GM23248 (cell line): Measurements from ENCODE around the gene ZNG1A. TPM values are rescaled to one million over a fixed set of nuclear protein-coding genes. Genes with fewer than 3 reads are reported as not detected.
"Not testable (repeated sequence)": the region's sequence is repeated elsewhere in the genome, so short reads cannot be mapped to it uniquely, and the experiment has no call there.

Source experiments
- DNase-seq: peaks from one replicate; pipeline ENCODE4 v3.0.0-alpha.2; 2015
- H2AFZ ChIP-seq: fragments of 200-600 bp; sonication (generic); 2 replicates; pipeline ENCODE4 v1.6.1; 2016; ENCODE audit warnings: antibody characterized with exemption
- H3F3A ChIP-seq: fragments of 200-600 bp; sonication (generic); 2 replicates; pipeline ENCODE4 v1.6.1; 2016; ENCODE audit warnings: mild to moderate bottlenecking, antibody characterized with exemption, mixed run types; ENCODE audit not compliant: insufficient read depth
- H3K27ac ChIP-seq: fragments of 200-600 bp; sonication (generic); 2 replicates; pipeline ENCODE4 v1.5.1; 2016; ENCODE audit warnings: mild to moderate bottlenecking
- H3K27me3 ChIP-seq: fragments of 200-600 bp; sonication (generic); replicated peaks from 2 replicates; pipeline ENCODE4 v1.6.1; 2016; ENCODE audit warnings: mild to moderate bottlenecking; ENCODE audit not compliant: insufficient read depth
- H3K36me3 ChIP-seq: fragments of 200-600 bp; sonication (generic); 2 replicates; pipeline ENCODE4 v1.6.1; 2016; ENCODE audit warnings: low read depth, mild to moderate bottlenecking
- H3K4me1 ChIP-seq: fragments of 200-600 bp; sonication (generic); 2 replicates; pipeline ENCODE4 v1.6.1; 2016; ENCODE audit warnings: mild to moderate bottlenecking; ENCODE audit not compliant: insufficient read depth
- H3K4me2 ChIP-seq: fragments of 200-600 bp; sonication (generic); one replicate; pipeline ENCODE4 v1.6.1; 2016; ENCODE audit warnings: mild to moderate bottlenecking; ENCODE audit not compliant: unreplicated experiment
- H3K4me3 ChIP-seq: fragments of 200-600 bp; sonication (generic); 2 replicates; pipeline ENCODE4 v1.5.1; 2016; ENCODE audit warnings: mild to moderate bottlenecking
- H3K79me2 ChIP-seq: fragments of 200-600 bp; sonication (generic); 2 replicates; pipeline ENCODE4 v1.6.1; 2016; ENCODE audit warnings: mild to moderate bottlenecking; ENCODE audit not compliant: insufficient read depth
- H3K9ac ChIP-seq: fragments of 200-600 bp; sonication (generic); 2 replicates; pipeline ENCODE4 v1.6.1; 2016; ENCODE audit warnings: mild to moderate bottlenecking
- H3K9me2 ChIP-seq: fragments of 200-600 bp; sonication (generic); 2 replicates; pipeline ENCODE4 v1.6.1; 2016; ENCODE audit warnings: mixed run types, mild to moderate bottlenecking, moderate library complexity; ENCODE audit not compliant: insufficient read depth
- H3K9me3 ChIP-seq: fragments of 200-600 bp; sonication (generic); one replicate; pipeline ENCODE4 v1.6.1; 2017; ENCODE audit warnings: low read depth
- H4K20me1 ChIP-seq: fragments of 200-600 bp; sonication (generic); 2 replicates; pipeline ENCODE4 v1.6.0; 2016; ENCODE audit not compliant: insufficient read depth
- WGBS, 2 experiments: methylation state at CpG; one replicate each; pipeline ENCODE4 v1.1.6; 2015 to 2017; ENCODE audit warnings: low lambda C conversion rate in 2 of 2, low coverage in 1 of 2; ENCODE audit errors: missing lambda C conversion rate in 2 of 2; 5-methylcytosine and 5-hydroxymethylcytosine counted together
- in situ Hi-C: fragments of 300-500 bp; cut with MboI; formaldehyde crosslinking; loops from 2 replicates; pipeline ENCODE4 v1.15.0; 2020
- polyA plus RNA-seq: library from polyadenylated mRNA; unstranded; fragments of >200 nt; fragmentation: Nextera tagmentation; extraction: Ambion mirVana; gene quantifications from 2 replicates; pipeline ENCODE4 v1.2.1, GENCODE V29; 2016
- total RNA-seq: library from RNA; depleted of rRNA; stranded (reverse); fragments of >200 nt; shearing (Covaris generic); gene quantifications from 2 replicates; pipeline ENCODE4 v1.2.3, GENCODE V29; 2014

Gene ZNG1A
- total and polyA plus RNA-seq, 2 experiments from 2014 or later: 34.4 to 79.8 TPM

GRCh38 chr9:105991-106390, 72.9 kb downstream of the ZNG1A start:
- H3K36me3 ChIP-seq, H2AFZ ChIP-seq, in situ Hi-C loops, H3K9ac ChIP-seq, H3K4me1 ChIP-seq, H3K27ac ChIP-seq, H3K4me2 ChIP-seq, DNase-seq, H3K9me2 ChIP-seq, H3K4me3 ChIP-seq, H3K9me3 ChIP-seq, H3F3A ChIP-seq, H3K79me2 ChIP-seq, H4K20me1 ChIP-seq: not testable (repeated sequence)
- WGBS, 2 experiments: 73 to 74% methylated on average over 8 of the region's 8 CpGs
- peaks cover 14% of the 10 kb centered on the region for H3K27me3 ChIP-seq

- H2AFZ ChIP-seq, H3K4me3 ChIP-seq, H3K9ac ChIP-seq, H3K4me1 ChIP-seq, H3K9me2 ChIP-seq, H3K27ac ChIP-seq, H3K27me3 ChIP-seq, H4K20me1 ChIP-seq, H3K36me3 ChIP-seq, in situ Hi-C loops, H3K4me2 ChIP-seq, H3F3A ChIP-seq, DNase-seq, H3K9me3 ChIP-seq, H3K79me2 ChIP-seq: not testable (repeated sequence)
- 68 to 76% methylated on average over 9 of the region's 9 CpGs for WGBS, 2 experiments
Measured at GRCh38 chr9:100430-100829, 78.4 kb downstream of the ZNG1A start.

- H3F3A ChIP-seq, H3K36me3 ChIP-seq, H3K4me3 ChIP-seq, H3K4me1 ChIP-seq, in situ Hi-C loops, H3K27me3 ChIP-seq, H4K20me1 ChIP-seq, H2AFZ ChIP-seq, H3K9me2 ChIP-seq, H3K27ac ChIP-seq, DNase-seq, H3K79me2 ChIP-seq, H3K9me3 ChIP-seq, H3K4me2 ChIP-seq, H3K9ac ChIP-seq: not testable (repeated sequence)
- 56 to 69% methylated on average over 6 of the region's 6 CpGs for WGBS, 2 experiments
Measured at GRCh38 chr9:99867-100266, 79.0 kb downstream of the ZNG1A start.

- H3K27ac ChIP-seq, H3K9me2 ChIP-seq, DNase-seq, H2AFZ ChIP-seq, H3K36me3 ChIP-seq, H3K27me3 ChIP-seq, H3F3A ChIP-seq, H3K4me2 ChIP-seq, H3K9ac ChIP-seq, in situ Hi-C loops, H3K9me3 ChIP-seq, H3K4me1 ChIP-seq, H3K4me3 ChIP-seq, H3K79me2 ChIP-seq, H4K20me1 ChIP-seq: not testable (repeated sequence)
- WGBS, 2 experiments: 25 to 32% methylated on average over 3 of the region's 3 CpGs
Measured at GRCh38 chr9:98775-99174, 80.1 kb downstream of the ZNG1A start.

GRCh38 chr9:94992-95391, 83.9 kb downstream of the ZNG1A start:
- H3K4me1 ChIP-seq, H3K36me3 ChIP-seq, H3K9me2 ChIP-seq, H3K27ac ChIP-seq, H3K27me3 ChIP-seq, H3K79me2 ChIP-seq, H3F3A ChIP-seq, in situ Hi-C loops, H3K4me3 ChIP-seq, H4K20me1 ChIP-seq, H3K4me2 ChIP-seq, H3K9me3 ChIP-seq, H3K9ac ChIP-seq, H2AFZ ChIP-seq, DNase-seq: not testable (repeated sequence)
- WGBS, 2 experiments: 47 to 66% methylated on average over 4 of the region's 4 CpGs

GRCh38 chr9:94323-94722, 84.5 kb downstream of the ZNG1A start:
- DNase-seq, H3K79me2 ChIP-seq, H4K20me1 ChIP-seq, H3F3A ChIP-seq, H3K9me2 ChIP-seq, H3K9me3 ChIP-seq, H3K27ac ChIP-seq, H3K4me2 ChIP-seq, in situ Hi-C loops, H3K9ac ChIP-seq, H2AFZ ChIP-seq, H3K4me3 ChIP-seq, H3K4me1 ChIP-seq, H3K27me3 ChIP-seq, H3K36me3 ChIP-seq: not testable (repeated sequence)
- 38 to 52% methylated on average over 3 to 5 of the region's 5 CpGs for WGBS, 2 experiments

GRCh38 chr9:93909-94308, 84.9 kb downstream of the ZNG1A start:
- H3K27me3 ChIP-seq, H2AFZ ChIP-seq, H3K9me3 ChIP-seq, H3K4me1 ChIP-seq, DNase-seq, H3K36me3 ChIP-seq, H3K4me3 ChIP-seq, H3K27ac ChIP-seq, H4K20me1 ChIP-seq, H3K4me2 ChIP-seq, H3F3A ChIP-seq, H3K79me2 ChIP-seq, H3K9ac ChIP-seq, in situ Hi-C loops, H3K9me2 ChIP-seq: not testable (repeated sequence)
- 93 to 94% methylated on average over 4 of the region's 5 CpGs for whole genome bisulfite sequencing, 2 experiments

GRCh38 chr9:90851-91250, 88.0 kb downstream of the ZNG1A start:
- H3F3A ChIP-seq, in situ Hi-C loops, H3K9me2 ChIP-seq, H3K4me1 ChIP-seq, H3K27ac ChIP-seq, H3K9ac ChIP-seq, H4K20me1 ChIP-seq, H2AFZ ChIP-seq, H3K36me3 ChIP-seq, H3K79me2 ChIP-seq, H3K27me3 ChIP-seq, DNase-seq, H3K9me3 ChIP-seq, H3K4me2 ChIP-seq, H3K4me3 ChIP-seq: not testable (repeated sequence)
- 41 to 44% methylated on average over 1 of the region's 1 CpG for WGBS, 2 experiments
